Neural cell (in vitro differentiated cells): Measurements from ENCODE around the gene NECTIN2. TPM values are rescaled to one million over a fixed set of nuclear protein-coding genes. Genes with fewer than 3 reads are reported as not detected.

Experiments used
- H2AFZ ChIP-seq: fragments of 200-600, 300-800 bp; sonication (generic), shearing (Covaris generic); 2 replicates; pipeline ENCODE4 v1.6.0; 2014; ENCODE audit warnings: low read depth, mild to moderate bottlenecking, antibody characterized with exemption, low read length, moderate library complexity
- H3F3A ChIP-seq: fragments of 200-600 bp; shearing (Covaris generic); 2 replicates; pipeline ENCODE4 v1.6.1; 2016; ENCODE audit warnings: mild to moderate bottlenecking, moderate library complexity, mixed read lengths, antibody characterized with exemption, low read length; ENCODE audit not compliant: insufficient read depth, poor library complexity, severe bottlenecking
- H3K27ac ChIP-seq: fragments of 200-600, 300-800 bp; sonication (generic), shearing (Covaris generic); 2 replicates; pipeline ENCODE4 v1.5.1; 2014; ENCODE audit warnings: mild to moderate bottlenecking, low read length, moderate library complexity
- H3K27me3 ChIP-seq: fragments of 300-800, 200-600 bp; sonication (generic), shearing (Covaris generic); 2 replicates; pipeline ENCODE4 v1.6.0; 2014; ENCODE audit warnings: mild to moderate bottlenecking, low read depth, low read length, moderate library complexity; ENCODE audit not compliant: insufficient read depth
- H3K36me3 ChIP-seq: fragments of 300-800, 200-600 bp; sonication (generic), shearing (Covaris generic); 2 replicates; pipeline ENCODE4 v1.5.1; 2014; ENCODE audit warnings: mild to moderate bottlenecking, antibody characterized with exemption, low read length, moderate library complexity; ENCODE audit not compliant: insufficient read depth
- H3K4me2 ChIP-seq: fragments of 300-800, 200-600 bp; sonication (generic), shearing (Covaris generic); 2 replicates; pipeline ENCODE4 v1.6.0; 2014; ENCODE audit warnings: mild to moderate bottlenecking, low read length
- H3K4me3 ChIP-seq: fragments of 300-800, 200-600 bp; sonication (generic), shearing (Covaris generic); 2 replicates; pipeline ENCODE4 v1.5.1; 2014; ENCODE audit warnings: mild to moderate bottlenecking, low read length, moderate library complexity
- H3K79me2 ChIP-seq: fragments of 200-600 bp; shearing (Covaris generic); replicated peaks from 2 replicates; pipeline ENCODE4 v1.6.0; 2014; ENCODE audit warnings: mild to moderate bottlenecking, low read length, moderate library complexity; ENCODE audit not compliant: insufficient read depth
- H3K9ac ChIP-seq: fragments of 300-800, 200-600 bp; sonication (generic), shearing (Covaris generic); 2 replicates; pipeline ENCODE4 v1.6.1; 2016; ENCODE audit warnings: mild to moderate bottlenecking, low read length, mixed read lengths
- H3K9me2 ChIP-seq: fragments of 200-600 bp; shearing (Covaris generic); 2 replicates; pipeline ENCODE4 v1.6.1; 2016; ENCODE audit warnings: mild to moderate bottlenecking, low read length, mixed read lengths; ENCODE audit not compliant: insufficient read depth
- H3K9me3 ChIP-seq: fragments of 200-600, 300-800 bp; sonication (generic), shearing (Covaris generic); 2 replicates; pipeline ENCODE4 v1.6.1; 2016; ENCODE audit warnings: mild to moderate bottlenecking, mixed run types, low read length, moderate library complexity, mixed read lengths
- H4K20me1 ChIP-seq: fragments of 200-600 bp; shearing (Covaris generic); 2 replicates; pipeline ENCODE4 v1.6.1; 2016; ENCODE audit warnings: mild to moderate bottlenecking, mixed run types; ENCODE audit not compliant: insufficient read depth
- CTCF ChIP-seq: fragments of 450-650 bp; IDR thresholded peaks from 2 replicates; pipeline ENCODE4 v1.5.1; 2014; ENCODE audit warnings: antibody characterized with exemption, mild to moderate bottlenecking, moderate library complexity; ENCODE audit not compliant: poor library complexity, severe bottlenecking
- EP300 ChIP-seq: fragments of 450-650 bp; conservative IDR thresholded peaks from 2 replicates; pipeline ENCODE4 v1.6.1; 2014; ENCODE audit warnings: antibody characterized with exemption, mild to moderate bottlenecking, moderate library complexity; ENCODE audit not compliant: poor library complexity, severe bottlenecking
- EZH2 ChIP-seq: fragments of 200-600, 300-800 bp; shearing (Covaris generic), sonication (generic); IDR thresholded peaks from 2 replicates; pipeline ENCODE4 v1.6.1; 2014; ENCODE audit warnings: antibody characterized with exemption, low read length, borderline replicate concordance, mild to moderate bottlenecking; ENCODE audit not compliant: insufficient read depth, poor library complexity, severe bottlenecking
- MXI1 ChIP-seq: fragments of 450-650 bp; conservative IDR thresholded peaks from 2 replicates; pipeline ENCODE4 v1.6.1; 2014; ENCODE audit warnings: antibody characterized with exemption, mild to moderate bottlenecking; ENCODE audit not compliant: poor library complexity, severe bottlenecking
- POLR2AphosphoS5 ChIP-seq: IDR thresholded peaks from 2 replicates; pipeline ENCODE4 v1.6.1; 2012
- RAD21 ChIP-seq: fragments of 450-650 bp; conservative IDR thresholded peaks from 2 replicates; pipeline ENCODE4 v1.6.1; 2014; ENCODE audit warnings: antibody characterized with exemption, mild to moderate bottlenecking, moderate library complexity
- REST ChIP-seq: IDR thresholded peaks from 2 replicates; pipeline ENCODE4 v1.6.1; 2012; ENCODE audit warnings: borderline replicate concordance
- SMC3 ChIP-seq: fragments of 450-650 bp; conservative IDR thresholded peaks from 2 replicates; pipeline ENCODE4 v1.6.1; 2014; ENCODE audit warnings: antibody characterized with exemption, mild to moderate bottlenecking, moderate library complexity; ENCODE audit not compliant: poor library complexity
- TAF1 ChIP-seq: IDR thresholded peaks from 2 replicates; pipeline ENCODE4 v1.6.1; 2012; ENCODE audit warnings: low read depth
- polyA plus RNA-seq: library from polyadenylated mRNA; depleted of rRNA; stranded (reverse); fragments of >200 nt; gene quantifications from 2 replicates; pipeline ENCODE4 v1.2.3, GENCODE V29; 2014

Gene NECTIN2
- polyA plus RNA-seq, 1 donor from 2014 or later = 33.2 TPM

GRCh38 chr19:44816301-44816700 lies 29.8 kb upstream of the NECTIN2 start:
- H2AFZ ChIP-seq = no peak overlapping the region
- no peak overlapping the region for H3K4me2 ChIP-seq
- no peak overlapping the region for H3K27ac ChIP-seq
- H3K36me3 ChIP-seq = no peaks in the 10 kb centered on the region
- H3K4me3 ChIP-seq = no peak overlapping the region
- no peaks in the 10 kb centered on the region for H3K9me3 ChIP-seq
- H3K9me2 ChIP-seq = no peaks in the 10 kb centered on the region
- no peaks in the 10 kb centered on the region for H4K20me1 ChIP-seq
- H3K79me2 ChIP-seq = no peaks in the 10 kb centered on the region
- no peak overlapping the region for H3K9ac ChIP-seq
- TF ChIP-seq SMC3 (no peak), CTCF (no peak), MXI1 (no peak), POLR2AphosphoS5 (no peak), EZH2 (no peak), EP300 (no peak), TAF1 (no peak), RAD21 (no peak), REST (no peak)
- H3F3A ChIP-seq = no peaks in the 10 kb centered on the region
- no peaks in the 10 kb centered on the region for H3K27me3 ChIP-seq

GRCh38 chr19:44817725-44818465 lies 28.2 kb upstream of the NECTIN2 start:
- Histone ChIP-seq H3K27me3 (no peaks in the 10 kb centered on the region), H3K9ac (no peak overlapping the region), H3K27ac (no peak overlapping the region), H3K4me3 (no peak overlapping the region), H3K9me3 (no peaks in the 10 kb centered on the region), H3K36me3 (no peaks in the 10 kb centered on the region), H2AFZ (no peak overlapping the region), H3K79me2 (no peaks in the 10 kb centered on the region), H3K4me2 (no peak overlapping the region), H3F3A (no peaks in the 10 kb centered on the region), H3K9me2 (no peaks in the 10 kb centered on the region), H4K20me1 (no peaks in the 10 kb centered on the region)
- no peak for TF ChIP-seq MXI1
- TF ChIP-seq CTCF = no peak
- TF ChIP-seq RAD21 = no peak
- TF ChIP-seq EP300 = no peak
- TF ChIP-seq SMC3 = no peak
- TF ChIP-seq POLR2AphosphoS5 = no peak
- no peak for TF ChIP-seq TAF1
